ENCODE data around the gene TPCN2.
"Not testable (repeated sequence)": the region's sequence is repeated elsewhere in the genome, so short reads cannot be mapped to it uniquely, and the experiment has no call there.

The TPCN2 gene

GRCh38 chr11:69059429-69059828, 10.7 kb downstream of the TPCN2 start:
- DNase-seq: no peak

GRCh38 chr11:69059985-69060384, 11.3 kb downstream of the TPCN2 start:
- DNase-seq: no peak

DNA sequence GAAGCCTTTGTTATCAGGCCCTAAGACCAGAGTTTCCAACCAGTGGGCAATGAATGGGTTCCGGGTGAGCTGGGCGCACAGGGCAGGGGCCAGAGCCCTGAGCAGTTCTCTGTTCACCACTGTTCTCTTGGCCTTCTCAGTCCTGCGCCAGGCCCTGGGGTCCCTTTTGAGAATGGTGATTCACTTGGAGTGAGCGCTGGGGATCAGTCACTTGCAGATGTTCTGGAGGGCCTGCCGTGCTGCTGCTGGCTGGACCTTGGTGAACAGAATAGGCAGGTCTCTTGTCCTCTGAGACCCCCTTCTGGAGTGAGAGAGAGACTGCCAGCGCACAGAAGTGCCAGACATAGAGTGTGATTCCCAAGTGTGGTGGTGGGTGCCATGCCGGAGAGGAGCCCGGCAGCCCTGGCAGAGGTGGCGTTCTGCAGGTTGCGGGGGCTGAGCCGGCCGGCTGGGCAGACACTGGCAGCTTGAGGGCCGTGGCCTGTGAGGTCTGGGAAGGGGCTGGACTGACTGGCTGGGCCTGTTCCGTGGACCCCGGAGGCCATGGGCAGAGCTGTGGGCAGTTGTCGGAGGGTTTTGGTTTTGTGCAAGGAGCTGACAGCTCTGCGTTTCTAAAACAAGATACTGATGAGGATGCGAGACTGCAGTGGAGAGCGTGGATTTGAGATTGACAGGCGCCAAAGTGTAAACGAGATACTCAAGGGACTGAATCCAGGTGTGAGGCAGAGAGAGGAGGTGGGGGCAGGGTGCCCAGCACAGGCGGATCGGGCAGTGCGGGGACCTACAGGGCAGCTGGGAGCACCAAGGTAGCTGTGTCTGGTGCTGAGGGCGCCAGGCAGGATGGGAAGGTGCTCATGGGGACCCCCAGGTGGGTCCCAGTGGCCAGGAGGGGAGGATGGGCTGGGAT, 12.3 kb downstream of the TPCN2 start:
- no peak for DNase-seq

DNA sequence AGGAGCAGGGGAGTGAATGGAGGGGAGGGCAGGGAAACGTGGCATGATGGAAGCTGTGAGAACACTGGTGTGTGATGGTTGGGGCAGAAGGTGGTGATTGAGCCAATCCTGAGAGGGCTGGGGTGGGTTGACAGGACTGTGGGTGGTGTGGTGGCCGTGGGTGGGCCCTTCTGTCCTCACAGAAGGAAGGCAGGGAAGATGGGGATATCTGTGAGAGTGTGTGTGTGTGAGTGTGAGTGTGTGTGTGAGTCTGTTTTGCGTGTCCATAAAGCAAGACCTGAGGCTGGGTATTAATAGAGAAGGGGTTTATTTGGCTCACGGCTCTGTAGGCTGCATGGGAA, 13.0 kb downstream of the TPCN2 start:
- no peak for DNase-seq

- DNase-seq: no peak
These were observed 13.6 kb downstream of the TPCN2 start for GRCh38 chr11:69062169-69062855.

DNA sequence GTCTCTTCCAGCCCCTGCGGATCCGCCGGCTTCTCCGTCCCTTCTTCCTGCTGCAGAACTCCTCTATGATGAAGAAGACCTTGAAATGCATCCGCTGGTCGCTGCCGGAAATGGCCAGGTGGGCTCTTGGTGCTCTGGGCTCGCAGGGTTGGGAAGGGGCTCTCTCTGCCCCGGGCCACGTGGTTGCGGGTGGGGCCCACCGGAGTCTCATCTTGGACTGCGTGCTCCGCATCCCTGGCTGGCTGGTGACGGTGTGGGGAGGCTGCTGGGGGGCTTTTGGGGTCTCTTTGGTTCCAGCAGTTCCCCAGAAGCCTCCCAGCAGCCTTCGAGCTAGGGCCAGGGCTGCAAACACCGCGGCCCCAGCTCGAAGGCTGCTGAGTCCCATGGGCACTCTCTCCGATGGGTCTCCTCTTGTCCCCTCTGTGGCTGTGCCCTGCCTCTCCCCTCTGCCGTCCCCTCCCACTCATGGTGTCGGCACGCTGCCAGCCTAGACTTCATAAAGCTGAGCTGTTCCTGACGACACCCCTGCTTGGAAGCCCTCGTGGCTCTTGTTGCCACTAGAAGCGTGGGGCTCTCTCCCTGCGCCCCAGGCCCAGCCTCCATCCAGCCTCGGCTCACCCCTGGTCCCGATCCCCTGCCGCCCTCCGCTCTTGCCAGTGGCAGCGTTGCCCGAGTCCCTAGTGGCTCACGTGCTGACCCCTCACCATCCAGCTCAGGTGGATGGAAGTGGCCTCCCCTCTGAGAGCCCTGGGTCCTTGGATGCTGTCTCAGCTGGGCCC, 14.3 kb downstream of the TPCN2 start:
- DNase-seq: no peak

DNA sequence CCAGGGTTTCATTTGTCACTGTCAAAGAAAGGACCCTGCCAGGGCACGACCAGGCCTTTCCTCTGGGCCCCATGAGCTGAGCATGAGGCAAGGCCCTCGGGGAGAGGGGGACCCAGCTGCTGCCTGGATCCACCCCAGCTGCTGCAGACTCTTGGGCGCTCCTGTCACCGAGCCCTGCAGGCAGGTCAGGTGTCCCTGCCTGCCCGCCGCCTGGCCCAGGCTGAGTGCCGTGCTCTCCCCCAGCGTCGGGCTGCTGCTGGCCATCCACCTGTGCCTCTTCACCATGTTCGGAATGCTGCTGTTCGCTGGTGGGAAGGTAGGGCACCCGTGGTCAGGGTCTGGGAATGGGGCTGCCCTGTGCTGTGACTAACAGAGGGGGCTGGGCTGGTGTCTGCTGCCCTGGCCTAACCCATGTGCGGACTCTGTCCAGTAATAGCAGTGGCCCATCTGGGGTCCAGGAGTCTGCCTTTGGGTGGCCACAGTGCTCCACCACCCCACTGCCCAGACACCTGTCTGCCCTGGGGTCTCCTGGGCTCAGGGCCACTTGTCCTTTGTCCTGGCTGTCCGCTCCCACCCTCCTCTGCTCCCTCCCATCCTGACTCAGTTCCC, 15.0 kb downstream of the TPCN2 start:
- DNase-seq: no peak

DNA sequence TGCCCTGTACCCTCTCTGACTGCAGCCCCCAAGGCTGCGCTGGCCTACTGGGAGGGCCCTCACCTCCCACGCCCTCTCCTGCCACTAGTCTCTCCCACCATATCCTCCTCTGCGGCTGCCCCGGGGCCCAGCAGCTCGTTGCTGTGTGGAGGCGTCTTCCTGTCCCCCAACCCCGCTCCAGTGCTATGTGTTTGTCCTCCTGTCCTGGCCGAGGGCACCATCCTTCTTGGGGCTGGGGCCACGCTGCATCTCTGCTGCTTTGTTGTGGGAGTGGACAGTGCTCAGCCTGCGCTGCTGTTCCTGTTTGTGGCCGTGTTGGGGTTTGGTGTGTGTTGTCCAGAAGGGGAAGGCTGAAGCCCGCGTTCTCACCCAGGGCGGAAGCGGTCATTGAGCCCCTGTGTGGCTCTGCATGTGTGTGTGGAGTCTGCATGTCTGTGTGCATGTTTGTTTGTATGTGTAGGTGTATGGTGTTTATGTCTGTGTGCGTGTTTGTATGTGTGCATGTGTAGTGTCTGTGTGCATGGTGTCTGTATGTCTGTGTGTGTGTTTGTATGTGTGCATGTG, 15.7 kb downstream of the TPCN2 start:
- DNase-seq: no peak

GRCh38 chr11:69065147-69065710, 16.5 kb downstream of the TPCN2 start:
- no peak for DNase-seq

- DNase-seq: no peak
These were observed 17.7 kb downstream of the TPCN2 start for GRCh38 chr11:69066122-69067112.

DNA sequence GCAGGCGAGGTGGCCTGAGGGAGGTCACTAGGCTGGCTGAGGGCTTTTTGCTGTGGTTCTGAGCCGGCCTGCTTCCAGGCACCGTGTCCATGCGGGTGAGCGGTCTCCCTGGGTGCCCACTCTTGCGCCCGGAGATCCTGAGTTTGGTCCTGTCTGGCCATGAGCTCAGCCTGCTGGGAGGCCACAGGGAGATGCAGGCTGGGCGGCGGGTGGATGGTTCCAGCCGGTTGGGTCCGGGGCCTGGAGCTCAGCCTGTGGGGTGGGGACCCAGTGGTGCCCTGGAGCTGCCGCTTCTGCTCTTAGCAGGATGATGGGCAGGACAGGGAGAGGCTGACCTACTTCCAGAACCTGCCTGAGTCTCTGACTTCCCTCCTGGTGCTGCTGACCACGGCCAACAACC, 18.5 kb downstream of the TPCN2 start:
- no peak for DNase-seq

- no peak for DNase-seq
These were observed 22.5 kb downstream of the TPCN2 start for GRCh38 chr11:69071086-69071800.

- DNase-seq: no peak
These were observed 23.2 kb downstream of the TPCN2 start for GRCh38 chr11:69071956-69072355.

- DNase-seq: no peak
These were observed 24.7 kb downstream of the TPCN2 start for GRCh38 chr11:69073469-69073868.

- DNase-seq: no peak
These were observed 25.8 kb downstream of the TPCN2 start for GRCh38 chr11:69074375-69075140.

DNA sequence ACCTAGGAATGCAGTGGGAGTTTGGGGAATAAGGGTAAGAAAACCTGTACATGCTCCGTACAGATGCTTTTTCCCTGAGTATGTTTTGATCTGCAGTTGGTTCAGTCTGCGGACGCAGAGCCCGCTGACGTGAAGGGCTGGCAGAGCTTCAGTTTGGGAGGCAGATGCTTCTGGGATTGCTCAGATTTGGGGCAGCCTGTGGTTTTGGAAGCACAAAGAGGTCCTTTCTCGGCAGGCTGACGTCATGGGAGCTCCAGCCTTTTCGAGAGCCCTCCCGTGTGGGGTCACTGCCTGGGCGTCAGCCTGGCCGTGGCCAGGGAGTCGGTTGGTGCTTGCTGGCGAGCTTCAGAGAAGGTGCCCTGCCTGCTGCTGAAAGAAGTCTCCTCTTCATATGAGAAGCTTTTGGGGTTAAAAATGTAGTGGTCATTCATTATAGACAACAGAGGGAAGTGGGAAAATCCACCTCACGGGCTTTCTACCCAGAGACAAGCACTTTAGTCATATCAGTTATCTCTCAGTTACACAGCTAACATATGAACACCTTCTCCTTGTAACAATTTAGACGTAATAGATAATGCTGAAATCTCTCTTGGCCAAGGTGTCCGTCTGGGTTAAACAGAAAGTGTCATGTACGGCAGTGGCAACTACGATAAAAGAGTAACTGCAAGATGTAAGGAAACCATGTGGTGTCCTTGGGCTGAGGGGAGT, 26.8 kb downstream of the TPCN2 start:
- DNase-seq: no peak

- no peak for DNase-seq
These were observed 27.5 kb downstream of the TPCN2 start for GRCh38 chr11:69076129-69076791.

GRCh38 chr11:69076977-69077376, 28.2 kb downstream of the TPCN2 start:
- DNase-seq: not testable (repeated sequence)

Data from AML-193 (cell line).